ENCODE results near the gene TSNAXIP1.

DNA sequence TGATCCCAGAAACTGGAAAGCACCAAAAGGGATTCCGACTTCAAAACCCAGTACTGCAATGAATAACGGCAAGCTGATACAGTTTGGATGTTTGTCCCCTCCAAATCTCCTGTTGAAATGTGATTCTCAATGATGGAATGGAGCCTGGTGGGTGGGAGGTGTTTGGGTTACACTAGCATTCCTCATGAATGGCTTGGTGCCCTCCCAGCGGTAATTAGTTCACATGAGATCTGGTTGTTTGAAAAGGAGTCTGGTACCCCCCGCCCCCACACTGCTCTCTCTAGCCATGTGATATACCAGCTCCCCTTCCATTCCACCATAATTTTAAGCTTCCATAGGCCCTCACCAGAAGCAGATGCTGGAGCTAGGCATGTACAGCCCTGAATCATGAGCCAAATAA is 40.4 kb upstream of the TSNAXIP1 start:
- TF ChIP-seq, protein P1, sequence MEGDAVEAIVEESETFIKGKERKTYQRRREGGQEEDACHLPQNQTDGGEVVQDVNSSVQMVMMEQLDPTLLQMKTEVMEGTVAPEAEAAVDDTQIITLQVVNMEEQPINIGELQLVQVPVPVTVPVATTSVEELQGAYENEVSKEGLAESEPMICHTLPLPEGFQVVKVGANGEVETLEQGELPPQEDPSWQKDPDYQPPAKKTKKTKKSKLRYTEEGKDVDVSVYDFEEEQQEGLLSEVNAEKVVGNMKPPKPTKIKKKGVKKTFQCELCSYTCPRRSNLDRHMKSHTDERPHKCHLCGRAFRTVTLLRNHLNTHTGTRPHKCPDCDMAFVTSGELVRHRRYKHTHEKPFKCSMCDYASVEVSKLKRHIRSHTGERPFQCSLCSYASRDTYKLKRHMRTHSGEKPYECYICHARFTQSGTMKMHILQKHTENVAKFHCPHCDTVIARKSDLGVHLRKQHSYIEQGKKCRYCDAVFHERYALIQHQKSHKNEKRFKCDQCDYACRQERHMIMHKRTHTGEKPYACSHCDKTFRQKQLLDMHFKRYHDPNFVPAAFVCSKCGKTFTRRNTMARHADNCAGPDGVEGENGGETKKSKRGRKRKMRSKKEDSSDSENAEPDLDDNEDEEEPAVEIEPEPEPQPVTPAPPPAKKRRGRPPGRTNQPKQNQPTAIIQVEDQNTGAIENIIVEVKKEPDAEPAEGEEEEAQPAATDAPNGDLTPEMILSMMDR (conservative IDR thresholded peaks at IDR 0.05) = no peak
- no peak for TF ChIP-seq EZH2 (IDR thresholded peaks at IDR 0.05; ENCODE audit: low read depth)
